CD4-positive, alpha-beta memory T cell (primary cell): Measurements from ENCODE around the gene SHD. TPM values are rescaled to one million over a fixed set of nuclear protein-coding genes. Genes with fewer than 3 reads are reported as not detected.
"Not testable (repeated sequence)": the region's sequence is repeated elsewhere in the genome, so short reads cannot be mapped to it uniquely, and the experiment has no call there.

Experiments
- CTCF ChIA-PET: fragments of 350-600 bp; sonication (Branson Sonifier 250); formaldehyde crosslinking; loops from one replicate; lab custom pipeline; 2021; ENCODE audit warnings: inconsistent platforms; ENCODE audit not compliant: partially characterized antibody; lab: Charles Lee
- POLR2A ChIA-PET: fragments of 350-600 bp; sonication (Branson Sonifier 250); formaldehyde crosslinking; loops from one replicate; lab custom pipeline; 2021; ENCODE audit not compliant: partially characterized antibody; lab: Charles Lee
- DNase-seq, 5 donors: peaks; one replicate each; pipeline versions ENCODE4 v3.0.0 to v3.0.0-alpha.2; 2020 to 2022; ENCODE audit warnings: mixed read lengths in 1 of 5
- H3K27ac ChIP-seq: one replicate; pipeline ENCODE4 v1.7.0; 2013; ENCODE audit warnings: low read depth, low read length
- H3K27me3 ChIP-seq: 2 replicates; pipeline ENCODE4 v1.7.0; 2013; ENCODE audit warnings: mild to moderate bottlenecking, low read length, moderate library complexity; ENCODE audit not compliant: insufficient read depth
- H3K36me3 ChIP-seq: 2 replicates; pipeline ENCODE4 v1.7.0; 2013; ENCODE audit warnings: mild to moderate bottlenecking, low read length, moderate library complexity; ENCODE audit not compliant: insufficient read depth
- H3K4me1 ChIP-seq: 2 replicates; pipeline ENCODE4 v1.7.0; 2013; ENCODE audit warnings: mild to moderate bottlenecking, low read length, moderate library complexity; ENCODE audit not compliant: insufficient read depth
- H3K4me3 ChIP-seq, 2 donors: one replicate each; pipeline ENCODE4 v1.7.0; 2013; ENCODE audit warnings: low read length in 2 of 2, mild to moderate bottlenecking in 1 of 2
- H3K9me3 ChIP-seq, 2 donors: one replicate each; pipeline ENCODE4 v1.7.0; 2013; ENCODE audit warnings: low read length in 2 of 2, control low read depth in 1 of 2; ENCODE audit not compliant: control insufficient read depth in 1 of 2
- H3K27ac Mint-ChIP-seq, 7 donors: one replicate each; pipeline ENCODE4 v1.8.0; 2020 to 2021; ENCODE audit warnings: mixed read lengths in 7 of 7, mild to moderate bottlenecking in 6 of 7, inconsistent platforms in 3 of 7, moderate library complexity in 3 of 7
- H3K27me3 Mint-ChIP-seq, 2 donors: one replicate each; pipeline ENCODE4 v1.8.0; 2020 to 2021; ENCODE audit warnings: mixed read lengths in 2 of 2
- H3K36me3 Mint-ChIP-seq, 2 donors: one replicate each; pipeline ENCODE4 v1.8.0; 2020 to 2021; ENCODE audit warnings: mixed read lengths in 2 of 2, inconsistent platforms in 1 of 2, mild to moderate bottlenecking in 1 of 2
- H3K4me1 Mint-ChIP-seq, 4 donors: one replicate each; pipeline ENCODE4 v1.8.0; 2020 to 2021; ENCODE audit warnings: mixed read lengths in 4 of 4, mild to moderate bottlenecking in 1 of 4
- H3K4me3 Mint-ChIP-seq, 8 donors: one replicate each; pipeline ENCODE4 v1.8.0; 2020 to 2021; ENCODE audit warnings: mixed read lengths in 8 of 8, mild to moderate bottlenecking in 7 of 8, moderate library complexity in 6 of 8, inconsistent platforms in 3 of 8
- H3K9me3 Mint-ChIP-seq, 8 donors: one replicate each; pipeline ENCODE4 v1.8.0; 2020 to 2021; ENCODE audit warnings: mixed read lengths in 8 of 8, mild to moderate bottlenecking in 5 of 8, inconsistent platforms in 3 of 8, moderate library complexity in 1 of 8
- intact Hi-C: fragments of 100-400 bp; cut with micrococcal nuclease; formaldehyde crosslinking; loops from one replicate; pipeline ENCODE4 v1.15.1; 2023
- polyA plus RNA-seq, 2 donors: library from polyadenylated mRNA; unstranded; fragments of 300-500 nt; fragmentation: Illumina TruSeq; gene quantifications; one replicate each; pipeline ENCODE4 v1.2.3, GENCODE V29; 2021
- total RNA-seq, 2 experiments: library from RNA; stranded (reverse); gene quantifications; one replicate each; pipeline ENCODE4 v1.2.3, GENCODE V29; 2021

SHD gene
- total and polyA plus RNA-seq, 4 experiments from 2014 or later: 0.58 TPM; not detected in 3

DNA sequence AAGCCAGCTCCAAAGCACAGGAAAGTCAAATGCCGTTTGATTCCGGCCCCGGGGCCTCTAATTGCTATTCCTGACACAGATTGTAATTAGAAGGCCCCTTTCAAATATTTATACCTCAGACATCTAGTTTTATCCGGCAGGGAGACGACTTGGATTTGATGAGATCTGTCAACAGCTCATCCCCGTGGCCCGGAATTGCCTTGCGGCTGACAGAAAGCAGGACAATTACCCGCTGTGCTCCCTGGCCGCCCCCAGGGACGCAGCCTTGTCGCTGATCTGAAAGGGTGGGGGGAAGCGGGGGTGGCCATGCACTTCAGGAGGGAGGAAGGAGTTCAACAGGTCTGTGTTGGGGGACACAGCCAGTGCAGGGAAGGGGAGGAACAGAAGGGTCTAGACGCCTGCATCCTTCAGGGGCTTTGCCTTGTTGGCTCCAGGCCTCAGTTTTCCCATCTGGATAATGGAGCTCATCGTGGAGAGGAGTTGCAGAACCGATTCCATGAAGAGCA, 1.8 kb upstream of the SHD start:
- intact Hi-C loops: no loop called here
- POLR2A ChIA-PET: interaction anchor here (1.2 kb wide), 1 partner anchor 65 kb away, joined by 4 read pairs; the partner anchor contains the start of gene MPND
- Histone ChIP-seq H3K4me3 (no peak overlapping the region), H3K36me3 (no peaks in the 10 kb centered on the region), H3K27ac (no peak overlapping the region), H3K4me1 (no peaks in the 10 kb centered on the region), H3K27me3 (peaks cover 3% of the 10 kb centered on the region), H3K9me3 (no peaks in the 10 kb centered on the region)
- H3K27ac Mint-ChIP-seq: no peak overlapping the region
- no peak overlapping the region for H3K4me3 Mint-ChIP-seq
- H3K27me3 Mint-ChIP-seq: peaks cover 10 to 21% of the 10 kb centered on the region in 2 donors
- no peak for DNase-seq
- no peaks in the 10 kb centered on the region for H3K9me3 Mint-ChIP-seq
- CTCF ChIA-PET: interaction anchor here (0.7 to 1.0 kb wide), 2 partner anchors 10 to 725 kb away, joined by 3 to 5 read pairs; no protein-coding TSS in a partner anchor
- no peaks in the 10 kb centered on the region for H3K36me3 Mint-ChIP-seq
- no peaks in the 10 kb centered on the region for H3K4me1 Mint-ChIP-seq

DNA sequence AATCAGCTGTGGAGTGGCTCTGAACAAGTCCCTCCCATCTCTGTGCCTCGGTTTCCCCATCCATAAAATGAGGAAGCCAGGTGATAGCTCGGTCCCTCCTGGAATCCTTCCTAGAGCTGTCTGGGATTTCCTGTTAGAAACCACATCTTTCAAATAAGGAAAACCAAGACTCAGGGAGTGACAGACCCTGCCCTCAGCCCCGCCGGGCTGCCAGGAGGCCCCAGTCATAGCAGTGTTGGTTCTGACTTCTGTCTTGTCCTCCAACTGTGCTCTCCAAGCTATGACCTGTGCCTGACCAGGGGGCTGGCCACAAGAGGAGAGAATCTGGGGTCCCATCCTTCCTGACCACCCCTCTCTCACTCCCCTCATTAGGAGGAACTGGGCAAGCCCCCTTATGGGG, 1.1 kb upstream of the SHD start:
- Mint-ChIP-seq H3K4me3 (peak overlapping the region in 1 of 8 donors; percentile 61), H3K4me1 (no peaks in the 10 kb centered on the region), H3K9me3 (no peaks in the 10 kb centered on the region), H3K27me3 (peaks cover 13 to 23% of the 10 kb centered on the region in 2 donors), H3K36me3 (no peaks in the 10 kb centered on the region), H3K27ac (no peak overlapping the region)
- H3K4me3 ChIP-seq: no peak overlapping the region
- no peak overlapping the region for H3K27ac ChIP-seq
- no peaks in the 10 kb centered on the region for H3K4me1 ChIP-seq
- peaks cover 3% of the 10 kb centered on the region for H3K27me3 ChIP-seq
- no peaks in the 10 kb centered on the region for H3K36me3 ChIP-seq
- ChIA-PET POLR2A (interaction anchor here (1.2 kb wide), 1 partner anchor 65 kb away, joined by 4 read pairs; the partner anchor contains the start of gene MPND), CTCF (interaction anchor here (1.0 kb wide), 1 partner anchor 11 kb away, joined by 5 read pairs; no protein-coding TSS in a partner anchor)
- intact Hi-C loops: no loop called here
- no peak for DNase-seq
- no peaks in the 10 kb centered on the region for H3K9me3 ChIP-seq

DNA sequence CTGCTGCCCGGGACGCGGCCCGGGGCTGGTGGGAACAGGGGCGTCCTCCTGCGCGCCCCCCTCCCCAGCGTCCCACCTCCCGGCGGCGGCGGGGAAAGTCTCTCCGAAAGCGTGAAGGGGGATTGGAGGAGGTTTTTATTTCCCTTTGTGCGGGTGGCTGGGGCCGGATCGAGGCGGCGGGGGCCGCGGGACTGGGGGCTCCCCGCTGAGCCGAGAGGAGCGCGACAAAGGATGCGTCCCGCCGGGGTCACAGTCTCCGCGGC, 132 bp downstream of the SHD start:
- peaks cover 3% of the 10 kb centered on the region for H3K27me3 ChIP-seq
- Mint-ChIP-seq H3K4me3 (no peak overlapping the region), H3K4me1 (no peaks in the 10 kb centered on the region), H3K27ac (no peak overlapping the region), H3K9me3 (no peaks in the 10 kb centered on the region), H3K36me3 (no peaks in the 10 kb centered on the region), H3K27me3 (peaks cover 13 to 25% of the 10 kb centered on the region in 2 donors)
- CTCF ChIA-PET: no interaction called here
- no peaks in the 10 kb centered on the region for H3K4me1 ChIP-seq
- no peak overlapping the region for H3K27ac ChIP-seq
- intact Hi-C loops: no loop called here
- H3K9me3 ChIP-seq: no peaks in the 10 kb centered on the region
- no peaks in the 10 kb centered on the region for H3K36me3 ChIP-seq
- no peak for DNase-seq
- POLR2A ChIA-PET: no interaction called here
- no peak overlapping the region for H3K4me3 ChIP-seq

DNA sequence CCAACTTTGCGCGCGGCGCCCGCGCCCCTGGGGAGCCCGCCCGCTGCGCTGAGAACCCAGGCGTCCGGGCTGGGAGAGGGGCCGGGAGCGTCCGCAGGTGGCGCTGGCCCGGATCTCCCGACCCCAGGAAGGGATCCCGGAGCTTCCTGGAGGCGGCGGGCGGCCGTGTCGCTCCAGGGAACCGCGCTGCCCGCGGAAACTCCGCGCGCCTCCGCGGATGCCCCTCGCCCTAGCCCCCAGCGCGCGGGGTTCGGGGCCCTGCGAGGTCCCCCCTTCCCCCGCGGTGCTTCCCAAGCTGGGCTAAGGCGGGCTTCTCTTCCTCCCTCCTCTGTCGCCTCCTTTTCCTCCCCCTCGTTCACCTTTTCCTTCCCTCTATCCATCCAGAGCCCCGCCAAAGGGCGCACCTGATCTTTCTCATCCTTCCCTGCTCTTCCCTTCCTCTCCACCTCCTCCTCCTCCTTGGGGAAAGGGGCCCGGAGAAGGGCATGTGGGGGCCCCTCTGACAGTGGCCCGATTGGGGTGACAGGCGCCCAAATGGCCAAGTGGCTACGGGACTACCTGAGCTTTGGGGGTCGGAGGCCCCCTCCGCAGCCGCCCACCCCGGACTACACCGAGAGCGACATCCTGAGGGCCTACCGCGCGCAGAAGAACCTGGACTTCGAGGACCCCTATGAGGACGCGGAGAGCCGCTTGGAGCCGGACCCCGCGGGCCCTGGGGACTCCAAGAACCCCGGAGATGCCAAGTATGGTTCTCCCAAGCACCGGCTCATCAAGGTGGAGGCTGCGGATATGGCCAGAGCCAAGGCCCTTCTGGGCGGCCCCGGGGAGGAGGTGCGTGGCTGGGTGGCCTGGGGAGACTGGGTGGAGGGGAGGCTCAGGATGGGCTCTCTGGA, 710 bp downstream of the SHD start:
- Histone ChIP-seq H3K36me3 (no peaks in the 10 kb centered on the region), H3K4me1 (no peaks in the 10 kb centered on the region), H3K9me3 (no peaks in the 10 kb centered on the region), H3K27me3 (peaks cover 3% of the 10 kb centered on the region), H3K27ac (no peak overlapping the region), H3K4me3 (no peak overlapping the region)
- intact Hi-C loops: no loop called here
- H3K36me3 Mint-ChIP-seq: no peaks in the 10 kb centered on the region
- CTCF ChIA-PET: no interaction called here
- DNase-seq: no peak
- peak overlapping the region in 4 of 8 donors; percentile 16 to 31 (median 24) for H3K4me3 Mint-ChIP-seq
- POLR2A ChIA-PET: no interaction called here
- H3K27ac Mint-ChIP-seq: no peak overlapping the region
- H3K9me3 Mint-ChIP-seq: no peaks in the 10 kb centered on the region
- H3K27me3 Mint-ChIP-seq: peaks cover 13 to 25% of the 10 kb centered on the region in 2 donors
- no peaks in the 10 kb centered on the region for H3K4me1 Mint-ChIP-seq

DNA sequence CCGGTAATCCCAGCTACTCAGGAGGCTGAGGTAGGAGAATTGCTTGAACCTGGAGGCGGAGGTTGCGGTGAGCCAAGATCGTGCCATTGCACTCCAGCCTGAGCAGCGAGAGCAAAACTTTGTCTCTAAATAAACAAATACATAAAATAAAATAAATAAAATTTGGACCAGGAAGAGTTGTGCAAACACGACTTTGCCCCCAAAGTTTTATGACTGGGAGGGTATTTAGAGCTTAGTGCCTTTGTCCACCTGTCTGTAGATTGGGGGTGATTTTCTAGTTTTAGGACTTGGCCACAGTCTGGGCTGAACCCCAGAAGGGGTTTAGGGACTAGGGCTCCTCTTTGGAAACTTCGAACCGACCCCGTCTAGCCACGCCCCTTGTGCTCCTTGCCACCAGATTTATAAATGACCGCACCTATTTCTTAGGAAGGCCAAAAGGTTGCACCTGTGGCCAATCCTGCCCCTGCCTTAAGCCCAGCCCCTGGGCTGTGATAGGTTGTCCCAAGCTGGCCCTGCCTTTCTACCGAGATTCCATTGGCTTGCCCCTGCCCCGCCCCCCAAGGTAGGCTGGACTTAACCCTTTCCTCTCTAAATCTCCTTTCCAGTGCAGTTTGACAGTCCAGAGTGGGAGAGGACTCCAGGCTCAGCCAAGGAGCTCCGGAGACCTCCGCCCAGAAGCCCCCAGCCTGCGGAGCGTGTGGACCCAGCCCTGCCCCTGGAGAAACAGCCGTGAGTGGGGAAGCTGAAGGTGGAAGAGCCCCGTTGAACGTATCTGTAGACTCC, 5.3 kb downstream of the SHD start:
- CTCF ChIA-PET: interaction anchor here (0.8 kb wide), 1 partner anchor 18 kb away, joined by 4 read pairs; no protein-coding TSS in a partner anchor
- intact Hi-C loops: no loop called here
- DNase-seq: no peak

DNA sequence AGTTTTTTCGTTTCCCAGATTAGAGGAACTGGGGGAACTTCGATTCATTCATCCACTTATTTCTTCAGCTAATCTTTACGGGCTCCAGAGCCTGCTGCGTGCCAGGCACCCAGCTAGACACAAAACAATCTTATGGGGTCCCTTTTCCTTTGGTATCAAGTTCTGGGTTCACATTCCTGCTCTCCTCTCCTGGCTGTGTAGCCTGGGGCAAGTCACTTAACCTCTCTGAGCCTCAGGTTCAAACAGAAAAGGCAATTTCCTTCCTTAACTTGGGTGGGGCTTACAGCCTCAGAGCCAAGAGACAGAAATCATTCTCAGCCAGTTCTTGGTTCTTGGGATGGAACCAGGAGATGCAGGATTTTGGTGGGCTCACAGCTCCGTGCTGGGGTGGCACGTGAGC, 5.9 kb downstream of the SHD start:
- H3K27ac ChIP-seq: no peak overlapping the region
- Mint-ChIP-seq H3K27ac (no peak overlapping the region), H3K36me3 (no peaks in the 10 kb centered on the region), H3K9me3 (no peaks in the 10 kb centered on the region), H3K4me3 (no peak overlapping the region), H3K4me1 (no peaks in the 10 kb centered on the region), H3K27me3 (peaks cover 10 to 16% of the 10 kb centered on the region in 2 donors)
- no peak overlapping the region for H3K4me3 ChIP-seq
- H3K27me3 ChIP-seq: peaks cover under 1% of the 10 kb centered on the region
- ChIA-PET CTCF (interaction anchor here (0.8 kb wide), 1 partner anchor 18 kb away, joined by 4 read pairs; no protein-coding TSS in a partner anchor), POLR2A (no interaction called here)
- no peaks in the 10 kb centered on the region for H3K4me1 ChIP-seq
- intact Hi-C loops: no loop called here
- no peaks in the 10 kb centered on the region for H3K36me3 ChIP-seq
- H3K9me3 ChIP-seq: no peaks in the 10 kb centered on the region
- no peak for DNase-seq

More for the DNA sequence above, 5.3 kb downstream of the SHD start:
- no peaks in the 10 kb centered on the region for H3K36me3 Mint-ChIP-seq
- H3K36me3 ChIP-seq: no peaks in the 10 kb centered on the region
- no peaks in the 10 kb centered on the region for H3K4me1 Mint-ChIP-seq
- no peaks in the 10 kb centered on the region for H3K9me3 Mint-ChIP-seq
- POLR2A ChIA-PET: no interaction called here
- H3K27me3 ChIP-seq: peaks cover 3% of the 10 kb centered on the region
- peaks cover 10 to 20% of the 10 kb centered on the region in 2 donors for H3K27me3 Mint-ChIP-seq
- H3K27ac ChIP-seq: no peak overlapping the region
- H3K27ac Mint-ChIP-seq: no peak overlapping the region
- no peak overlapping the region for H3K4me3 Mint-ChIP-seq
- H3K4me3 ChIP-seq: no peak overlapping the region
- H3K9me3 ChIP-seq: no peaks in the 10 kb centered on the region
- H3K4me1 ChIP-seq: no peaks in the 10 kb centered on the region

DNA sequence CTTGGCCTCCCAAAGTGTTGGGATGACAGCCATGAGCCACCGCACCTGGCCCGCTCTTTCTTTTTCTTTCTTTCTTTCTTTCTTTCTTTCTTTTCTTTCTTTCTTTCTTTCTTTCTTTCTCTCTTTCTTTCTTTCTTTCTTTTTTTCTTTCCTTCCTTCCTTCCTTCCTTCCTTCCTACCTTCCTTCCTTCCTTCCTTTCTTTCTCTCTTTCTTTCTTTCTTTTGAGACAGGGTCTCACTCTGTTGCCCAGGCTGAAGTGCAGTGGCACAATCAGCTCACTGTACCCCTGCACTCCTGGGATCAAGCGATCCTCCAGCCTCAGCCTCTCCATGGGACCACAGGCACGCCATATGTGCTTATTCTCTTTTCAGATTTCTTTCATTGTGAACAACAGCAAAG, 7.1 kb downstream of the SHD start:
- H3K4me1 ChIP-seq, H3K36me3 Mint-ChIP-seq, H3K4me3 Mint-ChIP-seq, H3K36me3 ChIP-seq, H3K27me3 ChIP-seq, H3K9me3 ChIP-seq, POLR2A ChIA-PET, H3K27me3 Mint-ChIP-seq, H3K4me1 Mint-ChIP-seq, intact Hi-C loops, DNase-seq, H3K9me3 Mint-ChIP-seq, H3K27ac ChIP-seq, H3K4me3 ChIP-seq: not testable (repeated sequence)
- CTCF ChIA-PET: interaction anchor here (0.6 kb wide), 1 partner anchor 38 kb away, joined by 3 read pairs; no protein-coding TSS in a partner anchor
- H3K27ac Mint-ChIP-seq: peak overlapping the region in 1 of 7 donors; percentile 13
